WTC11 (cell line): ENCODE results near the gene GIGYF1. TPM values are rescaled to one million over a fixed set of nuclear protein-coding genes. Genes with fewer than 3 reads are reported as not detected.
A peak's percentile ranks its signal among the peaks of the same experiment; 100 is the strongest.

ENCODE experiments used
- ARID4B ChIP-seq: sonication (generic); formaldehyde crosslinking; IDR thresholded peaks from 2 replicates; pipeline ENCODE4 v1.8.0; 2023; ENCODE audit warnings: missing genetic modification reagents, mild to moderate bottlenecking, borderline replicate concordance
- ATF2 ChIP-seq: sonication (generic); formaldehyde crosslinking; IDR thresholded peaks from 2 replicates; pipeline ENCODE4 v1.8.1; 2022; ENCODE audit warnings: low read depth, missing genetic modification reagents, borderline replicate concordance
- ATF6 ChIP-seq: sonication (generic); formaldehyde crosslinking; IDR thresholded peaks from 2 replicates; pipeline ENCODE4 v1.8.1; 2023; ENCODE audit warnings: mild to moderate bottlenecking, missing genetic modification reagents
- CREM ChIP-seq: sonication (generic); formaldehyde crosslinking; IDR thresholded peaks from 2 replicates; pipeline ENCODE4 v1.8.1; 2022; ENCODE audit warnings: mild to moderate bottlenecking, missing genetic modification reagents, moderate library complexity
- CTCF ChIP-seq: fragments of 200-600 bp; IDR thresholded peaks from 2 replicates; pipeline ENCODE4 v1.8.0; 2022; ENCODE audit warnings: antibody characterized with exemption
- E2F4 ChIP-seq: sonication (generic); formaldehyde crosslinking; IDR thresholded peaks from 2 replicates; pipeline ENCODE4 v1.8.1; 2022; ENCODE audit warnings: low read depth, mild to moderate bottlenecking, moderate library complexity, missing genetic modification reagents, borderline replicate concordance
- ETV6 ChIP-seq: sonication (generic); formaldehyde crosslinking; IDR thresholded peaks from 2 replicates; pipeline ENCODE4 v1.8.1; 2022; ENCODE audit warnings: mild to moderate bottlenecking, missing genetic modification reagents
- FOXP1 ChIP-seq: sonication (generic); formaldehyde crosslinking; IDR thresholded peaks from 2 replicates; pipeline ENCODE4 v1.8.0; 2022; ENCODE audit warnings: missing genetic modification reagents, mild to moderate bottlenecking, moderate library complexity, borderline replicate concordance
- JUN ChIP-seq: sonication (generic); formaldehyde crosslinking; IDR thresholded peaks from 2 replicates; pipeline ENCODE4 v1.8.0; 2023; ENCODE audit warnings: mild to moderate bottlenecking, missing genetic modification reagents
- NFE2L1 ChIP-seq: sonication (generic); formaldehyde crosslinking; IDR thresholded peaks from 2 replicates; pipeline ENCODE4 v1.8.1; 2023; ENCODE audit warnings: missing genetic modification reagents
- NR1H2 ChIP-seq: sonication (generic); formaldehyde crosslinking; IDR thresholded peaks from 2 replicates; pipeline ENCODE4 v1.9.0; 2021; ENCODE audit warnings: mild to moderate bottlenecking, moderate library complexity, missing genetic modification reagents
- RELA ChIP-seq: sonication (generic); formaldehyde crosslinking; IDR thresholded peaks from 2 replicates; pipeline ENCODE4 v1.8.1; 2022; ENCODE audit warnings: missing genetic modification reagents, mild to moderate bottlenecking, borderline replicate concordance
- SMAD3 ChIP-seq: sonication (generic); formaldehyde crosslinking; IDR thresholded peaks from 2 replicates; pipeline ENCODE4 v1.8.0; 2022; ENCODE audit warnings: missing genetic modification reagents, mild to moderate bottlenecking, borderline replicate concordance
- SP1 ChIP-seq: sonication (generic); formaldehyde crosslinking; conservative IDR thresholded peaks from 2 replicates; pipeline ENCODE4 v1.8.1; 2022; ENCODE audit warnings: missing genetic modification reagents
- ZBTB21 ChIP-seq: sonication (generic); formaldehyde crosslinking; IDR thresholded peaks from 2 replicates; pipeline ENCODE4 v1.8.1; 2023; ENCODE audit warnings: mild to moderate bottlenecking, missing genetic modification reagents, borderline replicate concordance
- ZMAT4 ChIP-seq: fragments of 250-450 bp; sonication (Bioruptor Pico); IDR thresholded peaks from 2 replicates; pipeline ENCODE4 v1.9.0; 2021; ENCODE audit warnings: mild to moderate bottlenecking
- ZNF138 ChIP-seq: sonication (generic); formaldehyde crosslinking; conservative IDR thresholded peaks from 2 replicates; pipeline ENCODE4 v1.8.1; 2022; ENCODE audit warnings: mild to moderate bottlenecking, moderate library complexity, missing genetic modification reagents
- ZNF232 ChIP-seq: sonication (generic); formaldehyde crosslinking; IDR thresholded peaks from 2 replicates; pipeline ENCODE4 v1.8.0; 2022; ENCODE audit warnings: mild to moderate bottlenecking, missing genetic modification reagents
- ZNF281 ChIP-seq: sonication (generic); formaldehyde crosslinking; IDR thresholded peaks from 2 replicates; pipeline ENCODE4 v1.8.0; 2023; ENCODE audit warnings: mild to moderate bottlenecking, missing genetic modification reagents
- ZNF425 ChIP-seq: fragments of 250-450 bp; sonication (Bioruptor Pico); conservative IDR thresholded peaks from 2 replicates; pipeline ENCODE4 v1.9.0; 2021; ENCODE audit warnings: mild to moderate bottlenecking
- total RNA-seq: library from RNA; stranded (reverse); gene quantifications from 3 replicates; pipeline ENCODE4 v1.2.3, GENCODE V29; 2021

The GIGYF1 gene
- total RNA-seq, 1 experiment from 2014 or later = 130 TPM

GRCh38 chr7:100705753-100706671, 12.0 kb upstream of the GIGYF1 start, which contains the start of gene POP7 (continued):
- TF ChIP-seq E2F4 (CRISPR knock-in tag) (peak; percentile 90), ETV6 (CRISPR knock-in tag) (peak; percentile 78; the same call in 1 of the 2 replicates), ZNF425 (no peak), ZBTB21 (CRISPR knock-in tag) (peak; percentile 67; the same call in 1 of the 2 replicates), SP1 (CRISPR knock-in tag) (peak; percentile 98), ZNF232 (CRISPR knock-in tag) (peak; percentile 92), CREM (CRISPR knock-in tag) (peak; percentile 55; the same call in 1 of the 2 replicates), JUN (CRISPR knock-in tag) (peak; percentile 17; the same call in 1 of the 2 replicates), ZNF138 (no peak), NR1H2 (CRISPR knock-in tag) (0 out of 2 replicates have a peak, but pooled peaks have one; percentile 10), ATF2 (CRISPR knock-in tag) (no peak), ZNF281 (CRISPR knock-in tag) (0 out of 2 replicates have a peak, but pooled peaks have one; percentile 25), ARID4B (CRISPR knock-in tag) (peak; percentile 86; the same call in 1 of the 2 replicates), CTCF (no peak), FOXP1 (peak; percentile 63), RELA (peak; percentile 21; the same call in 1 of the 2 replicates), ATF6 (CRISPR knock-in tag) (no peak), ZMAT4 (CRISPR knock-in tag) (no peak), NFE2L1 (CRISPR knock-in tag) (peak; percentile 13; the same call in 1 of the 2 replicates), SMAD3 (CRISPR knock-in tag) (peak; percentile 93; the same call in 1 of the 2 replicates)
